ENCODE data around the gene MFSD6. TPM values are rescaled to one million over a fixed set of nuclear protein-coding genes. Genes with fewer than 3 reads are reported as not detected.
"Not testable (repeated sequence)": the region's sequence is repeated elsewhere in the genome, so short reads cannot be mapped to it uniquely, and the experiment has no call there.

The MFSD6 gene
- total RNA-seq, 4 donors from 2014 or later = 43.1 to 123 (median 60.5) TPM

DNA sequence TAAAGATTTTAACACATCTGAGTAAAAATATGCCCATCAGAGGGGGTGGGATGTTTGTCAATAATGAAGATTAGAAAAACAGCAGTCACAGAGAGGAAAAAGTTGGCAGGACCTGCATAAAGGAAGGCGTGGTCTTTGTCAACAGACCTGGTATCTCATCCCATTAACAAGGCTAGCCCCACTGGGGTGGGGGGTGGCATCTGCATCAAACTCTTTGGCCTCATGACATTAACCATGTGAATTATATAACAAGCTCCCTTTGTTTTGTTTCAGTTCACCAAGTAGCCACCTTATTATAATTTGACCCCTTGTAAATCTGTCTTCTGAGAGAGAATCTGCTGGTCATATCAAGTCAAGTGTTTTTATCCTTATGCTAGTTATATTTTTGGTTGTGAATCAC lies 97.5 kb downstream of the MFSD6 start:
- ATAC-seq (ENCODE audit: low FRiP score) = no peak
- TF ChIP-seq CTCF (IDR thresholded peaks at IDR 0.05) = no peak
- DNase-seq (ENCODE audit: low spot score) = no peak

DNA sequence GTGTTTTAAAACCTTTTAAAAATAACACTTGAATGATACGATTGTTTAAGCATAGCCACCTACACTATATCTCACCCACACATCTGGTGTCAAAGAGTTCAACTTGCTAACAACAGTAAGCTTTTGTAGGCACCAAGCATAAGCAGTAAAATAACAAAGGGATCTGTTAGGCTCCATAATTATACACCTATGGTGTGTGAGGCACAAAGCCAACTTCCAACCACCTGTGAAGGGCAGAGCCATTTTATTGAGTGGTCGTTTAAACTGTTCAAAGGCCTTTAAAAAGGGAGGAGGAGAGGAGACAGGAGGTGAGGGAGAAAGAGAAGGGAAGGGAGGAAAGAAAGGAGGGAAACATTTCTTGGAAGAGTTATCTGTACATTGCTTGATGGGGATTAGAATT lies 98.5 kb downstream of the MFSD6 start:
- ATAC-seq (ENCODE audit: low FRiP score) = no peak
- no peak for TF ChIP-seq CTCF (IDR thresholded peaks at IDR 0.05)
- no peak for DNase-seq (ENCODE audit: low spot score)

DNA sequence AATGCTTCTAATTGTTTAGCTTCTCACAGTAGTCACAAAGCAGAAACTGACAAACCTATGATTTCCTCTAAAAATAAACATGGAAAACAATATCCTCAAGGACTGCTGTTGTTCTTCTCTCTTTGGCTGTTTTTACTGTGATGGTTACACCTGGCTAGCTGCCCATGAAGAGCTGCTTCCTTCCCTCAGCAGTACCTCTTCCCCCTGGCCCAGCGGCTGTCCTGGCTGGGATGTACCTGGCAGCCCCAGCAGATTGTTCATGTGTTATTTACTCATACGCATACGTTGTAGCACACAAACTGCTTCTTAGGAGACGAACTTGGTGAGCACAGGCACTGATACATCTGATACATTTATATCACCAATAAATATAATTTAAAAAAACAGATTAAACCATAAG lies 99.0 kb downstream of the MFSD6 start:
- no peak for DNase-seq (ENCODE audit: low spot score)

DNA sequence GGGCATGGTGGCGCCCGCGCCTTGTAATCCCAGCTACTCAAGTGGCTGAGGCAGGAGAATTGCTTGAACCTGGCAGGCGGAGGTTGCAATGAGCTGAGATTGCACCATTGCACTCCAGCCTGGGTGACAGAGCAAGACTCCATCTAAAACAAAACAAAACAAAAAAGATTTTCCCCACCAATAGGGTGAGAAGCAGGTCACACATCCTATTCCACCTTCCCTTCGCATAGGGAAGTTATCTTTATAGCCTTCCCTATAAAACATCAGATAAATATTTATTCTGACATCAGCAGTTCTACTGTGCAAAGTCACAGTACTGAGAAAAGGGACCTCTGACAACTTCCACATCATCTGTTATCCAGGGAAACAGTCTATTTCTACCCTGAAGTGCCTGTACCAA lies 101.7 kb downstream of the MFSD6 start:
- ATAC-seq (ENCODE audit: low FRiP score); DNase-seq (ENCODE audit: low spot score): not testable (repeated sequence)

More for the DNA sequence above, 99.0 kb downstream of the MFSD6 start:
- ATAC-seq (ENCODE audit: low FRiP score) = no peak
- no peak for TF ChIP-seq CTCF (IDR thresholded peaks at IDR 0.05)

DNA sequence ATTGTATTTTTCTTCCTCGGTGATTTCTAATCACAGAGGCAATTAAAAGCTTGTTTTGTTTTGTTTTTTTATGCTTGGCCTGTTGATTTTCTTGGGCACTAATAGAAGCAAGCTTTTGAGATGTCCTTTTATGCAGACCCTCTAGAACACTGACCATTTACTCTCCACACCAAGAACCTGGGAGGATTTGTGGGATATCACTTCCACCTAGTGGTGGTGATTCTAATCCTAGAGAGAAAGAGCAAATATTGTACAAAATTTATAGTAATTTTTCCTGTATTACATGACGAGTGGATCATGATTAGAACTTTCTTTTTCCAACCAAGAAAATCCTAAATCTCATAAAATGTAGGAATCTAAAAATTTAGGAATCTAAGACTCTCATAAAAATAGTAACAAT lies 102.9 kb downstream of the MFSD6 start:
- ATAC-seq (ENCODE audit: low FRiP score) = no peak
- DNase-seq (ENCODE audit: low spot score) = no peak
- no peak for TF ChIP-seq CTCF (IDR thresholded peaks at IDR 0.05)

- DNase-seq (ENCODE audit: low spot score) = no peak
- ATAC-seq (ENCODE audit: low FRiP score) = no peak
- no peak for TF ChIP-seq CTCF (IDR thresholded peaks at IDR 0.05)
These were observed 104.5 kb downstream of the MFSD6 start for GRCh38 chr2:190512539-190513095.

GRCh38 chr2:190513877-190514276 lies 105.7 kb downstream of the MFSD6 start:
- no peak for TF ChIP-seq CTCF (IDR thresholded peaks at IDR 0.05)
- ATAC-seq (ENCODE audit: low FRiP score) (no peak), DNase-seq (ENCODE audit: low spot score) (no peak)

DNA sequence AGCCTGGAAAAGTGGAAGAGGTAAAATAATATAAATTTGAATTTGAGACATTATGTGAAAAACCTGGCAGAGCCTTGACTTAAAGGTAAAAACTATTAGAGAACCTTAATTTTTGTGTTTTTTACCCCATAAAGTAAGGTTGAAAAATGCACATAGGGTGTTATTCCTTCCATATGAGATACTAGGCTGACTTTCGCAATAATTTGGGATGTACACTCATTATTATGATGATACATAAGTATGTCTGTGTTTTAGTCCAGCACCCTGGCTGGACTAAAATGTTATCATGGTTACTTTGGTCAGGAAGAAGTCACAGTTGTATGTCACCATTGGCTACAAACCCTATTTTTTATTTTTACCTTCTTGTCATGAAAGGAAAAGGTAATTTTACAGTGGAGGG lies 106.5 kb downstream of the MFSD6 start:
- ATAC-seq (ENCODE audit: low FRiP score) = no peak
- no peak for TF ChIP-seq CTCF (IDR thresholded peaks at IDR 0.05)
- DNase-seq (ENCODE audit: low spot score) = no peak

All from omental fat pad (tissue), 4 donors.